Measurements from ENCODE around the gene ADAM10. TPM values are rescaled to one million over a fixed set of nuclear protein-coding genes. Genes with fewer than 3 reads are reported as not detected.

The ADAM10 gene
- total RNA-seq, 1 donor from 2014 or later = 64.9 TPM

DNA sequence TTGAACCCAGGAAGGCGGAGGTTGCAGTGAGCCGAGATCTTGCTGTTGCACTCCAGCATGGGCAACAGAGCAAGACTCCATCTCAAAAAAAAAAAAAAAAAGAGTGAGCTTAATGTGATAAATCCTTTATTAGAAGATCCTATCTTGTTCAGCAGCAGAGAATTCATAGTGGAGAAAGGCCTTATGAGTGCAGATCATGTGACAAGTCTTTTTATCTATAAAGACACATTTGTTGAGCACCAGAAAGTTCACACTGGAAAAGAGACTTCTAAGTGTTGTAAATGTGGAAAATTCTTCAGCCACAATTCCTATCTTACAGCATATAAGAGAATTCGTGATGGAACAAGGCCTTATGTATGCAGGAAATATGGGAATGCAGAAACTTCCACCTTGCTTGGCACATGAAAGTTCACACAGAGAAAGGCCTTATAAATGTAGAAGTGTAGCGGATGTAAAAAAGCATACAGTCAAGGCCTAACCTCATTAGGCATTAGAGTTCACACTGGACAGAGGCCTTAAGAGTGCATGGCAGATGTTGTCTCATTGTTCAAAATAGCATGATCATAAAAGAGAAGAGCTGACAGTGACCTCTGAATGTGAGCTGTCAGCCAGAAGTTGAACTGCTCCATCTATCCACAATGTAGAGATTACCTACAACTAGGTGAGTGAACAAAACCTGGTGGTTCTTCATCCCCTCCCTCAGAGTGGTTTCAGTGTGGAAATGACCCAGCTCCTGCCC, 16.7 kb downstream of the ADAM10 start:
- ATAC-seq = no peak
- DNase-seq (ENCODE audit: missing footprints) = no peak
- intact Hi-C loops (cut with DNase I) = no loop called here

DNA sequence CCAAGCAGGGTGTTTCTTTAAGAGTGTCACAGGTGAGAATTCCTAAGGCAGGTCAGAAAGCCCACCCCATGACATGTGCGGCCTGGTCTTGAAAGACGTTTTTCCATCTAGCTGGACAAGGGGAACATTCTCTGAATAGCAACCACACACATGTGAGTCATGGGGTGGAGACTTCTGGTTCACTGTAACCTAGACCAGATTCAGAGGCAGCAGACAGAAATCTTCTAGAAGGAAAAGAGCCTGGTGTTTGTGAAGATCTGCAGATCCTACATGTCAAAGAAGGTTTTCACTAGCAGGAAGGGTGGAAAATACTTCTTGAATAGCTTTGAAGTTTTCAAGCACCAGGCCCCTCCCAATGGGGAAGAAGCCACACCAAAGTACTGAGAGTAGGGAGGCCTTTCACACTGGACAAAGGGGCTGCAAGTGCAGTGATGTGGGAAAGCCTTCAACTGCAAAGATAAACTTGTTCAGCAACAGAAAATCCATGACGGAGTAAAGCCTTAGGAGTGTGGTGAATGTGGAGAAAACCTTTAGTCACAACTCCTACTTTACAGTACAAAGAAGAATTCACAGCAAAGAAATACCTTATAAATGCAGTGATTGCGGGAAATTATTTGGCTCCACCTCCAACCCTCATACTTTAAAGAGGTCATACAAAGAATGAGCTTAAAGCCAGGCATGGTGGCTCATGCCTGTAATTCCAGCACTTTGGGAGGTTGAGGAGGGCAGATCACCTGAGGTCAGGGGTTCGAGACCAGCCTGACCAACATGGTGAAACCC, 17.6 kb downstream of the ADAM10 start:
- ATAC-seq (peak; percentile 45), DNase-seq (ENCODE audit: missing footprints) (no peak)
- intact Hi-C loops (cut with DNase I) = no loop called here

DNA sequence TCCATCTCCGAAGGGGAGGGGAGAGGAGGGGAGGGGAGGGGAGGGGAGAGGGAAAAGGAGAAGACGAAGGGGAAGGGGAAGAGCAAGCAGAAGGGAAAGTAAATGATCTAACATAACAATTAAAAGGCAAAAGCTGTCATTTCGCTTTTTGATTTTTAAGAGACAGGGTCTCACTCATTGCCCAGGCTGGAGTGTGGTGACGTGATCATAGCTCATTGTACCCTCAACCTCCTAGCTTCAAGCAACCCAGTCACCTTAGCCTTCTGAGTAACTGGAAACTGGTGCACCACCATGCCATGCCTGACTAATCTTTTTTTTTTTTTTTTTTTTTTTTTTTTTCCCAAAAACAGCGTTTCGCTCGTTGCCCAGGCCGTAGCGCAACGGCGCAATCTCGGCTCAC, 22.6 kb downstream of the ADAM10 start:
- DNase-seq (ENCODE audit: missing footprints) = no peak
- no peak for ATAC-seq
- intact Hi-C loops (cut with DNase I) = no loop called here

DNA sequence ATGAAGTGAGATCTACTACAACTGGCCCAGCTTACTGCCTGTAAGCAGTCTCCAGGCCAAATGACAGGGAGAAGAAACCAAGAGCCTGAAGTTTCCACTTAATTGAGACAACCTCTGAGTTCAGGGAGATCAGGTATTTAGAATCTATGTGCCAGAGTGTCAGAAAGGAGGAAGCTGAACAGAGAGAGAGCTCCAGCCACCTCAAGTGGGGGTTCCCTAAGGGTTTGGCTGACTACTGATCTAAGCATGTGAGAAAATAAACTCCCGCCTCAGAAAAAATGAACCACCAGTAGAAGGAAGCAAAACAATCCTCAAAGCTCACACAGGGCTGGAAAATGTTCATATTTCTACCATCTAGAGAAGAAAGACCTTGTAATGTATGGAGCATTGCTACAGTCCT, 25.0 kb downstream of the ADAM10 start:
- intact Hi-C loops (cut with DNase I) = no loop called here
- peak; percentile 62 for ATAC-seq

DNA sequence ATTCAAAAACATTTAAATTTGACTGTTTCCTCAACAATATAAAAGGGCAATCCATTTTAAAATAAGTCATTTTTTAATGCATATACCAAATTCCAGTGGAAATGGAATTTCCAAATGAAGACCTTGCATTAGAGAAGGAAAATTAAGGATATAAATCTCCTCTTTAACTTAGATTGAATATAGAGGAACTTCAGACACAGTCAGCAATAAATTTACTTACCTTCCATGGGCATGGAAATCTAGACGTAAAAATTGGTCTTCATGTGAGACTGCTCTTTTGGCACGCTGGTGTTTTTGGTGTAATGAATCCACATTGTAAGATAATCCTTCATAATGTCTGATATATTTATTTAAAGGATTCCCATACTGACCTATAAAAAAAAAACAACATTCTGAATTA, 32.1 kb downstream of the ADAM10 start:
- ATAC-seq (no peak), DNase-seq (ENCODE audit: missing footprints) (no peak)
- intact Hi-C loops (cut with DNase I) = no loop called here

More for the DNA sequence above, 25.0 kb downstream of the ADAM10 start:
- DNase-seq (ENCODE audit: missing footprints) = no peak

DNA sequence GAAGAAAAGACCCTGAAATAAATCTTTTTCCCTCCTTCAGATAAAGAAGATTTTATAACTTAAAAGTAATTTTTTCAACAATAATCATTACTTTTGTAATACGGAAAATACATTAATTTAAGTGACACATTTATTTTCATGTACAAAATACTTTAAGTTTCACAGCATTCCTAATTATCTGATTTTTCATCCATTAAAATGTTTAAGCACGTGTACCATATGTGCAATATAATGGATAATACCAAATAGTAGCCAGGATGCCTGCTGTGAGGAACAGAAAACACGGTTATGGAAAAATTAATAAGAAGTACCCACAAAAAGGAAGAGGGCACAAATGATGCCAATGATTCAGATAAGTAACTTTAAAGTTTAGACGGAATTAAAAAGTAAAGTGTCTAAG, 33.5 kb downstream of the ADAM10 start:
- DNase-seq (ENCODE audit: missing footprints) = no peak
- intact Hi-C loops (cut with DNase I) = no loop called here
- ATAC-seq = no peak

DNA sequence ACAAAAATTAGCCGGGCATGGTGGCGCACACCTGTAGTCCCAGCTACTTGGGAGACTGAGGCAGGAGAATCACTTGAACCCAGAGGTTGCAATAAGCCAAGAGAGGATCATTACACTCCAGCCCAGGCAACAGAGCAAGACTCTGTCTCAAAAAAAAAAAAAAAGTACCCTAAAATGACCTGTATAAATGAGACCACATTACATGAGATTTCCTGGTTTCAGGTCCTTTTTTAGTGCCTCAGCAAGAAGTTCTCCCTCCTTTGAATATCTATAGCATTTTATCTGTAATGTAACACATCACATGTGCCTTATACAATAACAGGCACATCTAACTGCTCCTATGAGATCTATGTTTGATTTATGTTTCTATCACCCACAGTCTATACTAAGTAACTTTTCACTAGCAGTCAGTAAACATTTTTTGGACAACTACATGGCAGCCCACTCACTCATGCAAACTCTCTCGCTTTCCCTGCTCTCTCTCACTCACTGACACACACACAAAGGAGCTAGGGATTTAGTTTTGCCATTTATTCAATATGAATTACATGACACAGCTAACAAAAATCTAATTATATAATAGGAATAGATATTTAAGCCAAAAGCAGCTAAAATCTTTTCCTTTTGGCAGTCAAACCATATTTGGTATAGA, 34.1 kb downstream of the ADAM10 start:
- DNase-seq (ENCODE audit: missing footprints) (no peak), ATAC-seq (no peak)
- intact Hi-C loops (cut with DNase I) = no loop called here

DNA sequence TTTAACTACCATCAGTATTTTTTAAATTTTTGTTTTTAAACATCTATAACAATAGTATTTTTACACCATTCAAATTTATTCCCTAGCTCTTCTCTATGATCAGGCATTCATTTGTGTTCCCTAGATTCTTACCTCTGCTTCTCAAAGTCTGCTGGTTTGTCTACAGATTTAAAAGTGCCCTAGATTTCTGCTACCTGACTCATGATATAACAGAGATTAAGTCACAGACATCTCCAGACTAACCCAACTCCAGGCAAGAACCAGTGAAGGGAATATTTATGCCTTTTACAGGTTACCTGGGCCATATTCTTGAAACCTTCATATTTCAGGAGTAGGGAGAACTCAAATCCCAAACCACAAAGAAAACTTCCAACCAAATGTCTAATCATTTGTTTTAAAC, 38.8 kb downstream of the ADAM10 start:
- ATAC-seq = no peak
- DNase-seq (ENCODE audit: missing footprints) = no peak
- intact Hi-C loops (cut with DNase I) = no loop called here

DNA sequence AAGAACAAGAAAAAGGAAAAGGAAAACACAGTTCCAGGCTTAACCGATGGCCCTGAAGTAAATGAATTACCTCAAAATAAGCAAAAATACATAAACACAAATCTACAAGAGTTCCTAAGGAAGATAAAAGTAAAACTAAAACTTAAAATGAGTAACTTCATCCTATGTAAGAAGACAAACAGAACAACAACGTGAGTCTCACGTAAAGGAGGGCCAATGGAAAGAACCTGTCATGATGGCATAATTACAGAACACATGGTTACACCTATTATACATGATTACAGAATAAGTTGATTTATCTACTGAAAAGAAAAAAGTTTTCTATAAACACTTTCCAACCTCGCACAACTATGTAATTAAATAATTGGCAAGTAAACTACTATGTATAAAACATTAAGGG, 42.1 kb downstream of the ADAM10 start:
- ATAC-seq (no peak), DNase-seq (ENCODE audit: missing footprints) (no peak)
- intact Hi-C loops (cut with DNase I) = no loop called here

DNA sequence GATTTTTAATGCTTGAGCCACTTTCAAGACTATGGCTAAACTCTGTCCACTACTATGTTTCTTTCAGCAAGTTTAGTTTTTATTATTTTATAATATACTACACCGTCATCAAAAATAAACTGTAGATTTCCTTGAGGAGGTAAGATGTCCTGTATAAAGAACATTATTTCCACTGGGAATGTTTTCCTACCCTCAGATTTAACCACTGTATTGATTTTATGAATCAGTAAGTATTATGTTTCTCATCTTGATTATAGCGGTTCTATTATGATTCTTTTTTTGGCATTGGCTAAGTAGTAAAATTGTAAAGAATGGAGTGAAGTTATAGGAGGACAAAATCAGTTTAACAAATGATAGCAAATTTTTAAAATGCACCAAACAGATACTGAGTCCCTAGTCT, 44.4 kb downstream of the ADAM10 start:
- DNase-seq (ENCODE audit: missing footprints) = no peak
- ATAC-seq = no peak
- intact Hi-C loops (cut with DNase I) = no loop called here

DNA sequence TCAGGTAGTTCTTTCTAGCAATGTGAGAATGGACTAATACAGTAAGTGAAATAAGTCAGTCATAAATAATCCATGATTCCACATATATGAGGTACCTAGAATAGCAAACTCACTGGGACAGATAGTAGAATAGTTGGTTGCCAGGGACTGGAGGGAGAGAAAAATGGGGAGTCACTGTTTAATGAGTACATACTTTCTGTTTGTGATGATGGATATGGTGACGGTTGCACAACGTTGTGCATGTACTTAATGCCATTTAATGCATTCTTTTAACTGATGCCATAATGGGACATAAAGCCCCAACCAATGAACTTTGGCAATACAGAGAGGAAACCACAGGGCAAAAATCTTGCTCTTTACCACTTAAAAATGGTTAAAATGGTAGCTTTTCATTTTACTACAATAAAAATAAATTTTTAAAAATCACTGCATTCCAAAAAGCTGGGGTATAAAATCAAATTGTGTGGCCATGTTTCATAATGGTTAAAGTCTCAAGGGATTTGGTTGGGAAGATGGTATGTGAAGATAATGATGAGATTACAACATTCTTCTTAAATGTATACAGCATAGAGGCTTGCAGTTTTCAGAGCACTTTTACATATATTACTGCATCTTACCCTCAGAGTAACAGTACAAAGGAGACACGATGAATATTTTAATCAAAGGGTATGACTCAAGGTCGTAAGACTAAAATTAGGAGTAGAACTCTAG, 45.2 kb downstream of the ADAM10 start:
- DNase-seq (ENCODE audit: missing footprints) (no peak), ATAC-seq (no peak)
- intact Hi-C loops (cut with DNase I) = no loop called here

DNA sequence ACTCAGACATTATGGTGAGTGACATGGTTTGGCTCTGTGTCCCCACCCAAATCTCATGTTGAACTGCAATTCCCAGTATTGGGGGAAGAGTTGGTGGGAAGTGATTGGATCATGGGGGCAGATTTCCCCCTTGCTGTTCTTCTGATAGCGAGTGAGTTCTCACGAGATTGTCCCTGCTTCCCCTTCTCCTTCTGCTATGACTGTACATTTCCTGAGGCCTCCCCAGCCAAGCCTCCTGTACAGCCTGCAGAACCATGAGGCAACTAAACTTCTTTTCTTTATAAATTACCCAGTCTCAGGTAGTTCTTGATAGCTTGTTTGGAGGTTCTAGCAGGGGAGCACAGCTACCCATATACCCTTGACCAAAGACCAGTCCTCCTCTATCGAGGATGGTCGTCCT, 45.9 kb downstream of the ADAM10 start:
- DNase-seq (ENCODE audit: missing footprints) (no peak), ATAC-seq (no peak)
- intact Hi-C loops (cut with DNase I) = no loop called here

DNA sequence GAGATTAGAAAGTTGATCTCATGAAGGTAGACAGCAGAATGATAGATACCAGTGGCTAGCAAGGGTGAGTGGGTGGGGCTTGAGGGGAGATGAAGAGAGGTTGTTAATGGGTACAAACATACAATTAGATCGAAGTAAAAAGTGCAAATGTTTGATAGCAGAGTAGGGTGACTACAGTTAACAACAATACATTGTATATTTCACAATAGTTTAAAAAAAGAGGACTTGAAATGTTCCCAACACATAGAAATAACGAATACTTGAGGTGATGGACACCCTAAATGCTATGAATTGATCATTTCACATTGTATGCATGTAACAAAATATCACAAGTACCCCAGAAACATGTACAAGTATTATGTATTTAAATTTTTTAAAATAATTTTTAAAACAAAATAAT, 47.3 kb downstream of the ADAM10 start:
- ATAC-seq (no peak), DNase-seq (ENCODE audit: missing footprints) (no peak)
- intact Hi-C loops (cut with DNase I) = no loop called here

DNA sequence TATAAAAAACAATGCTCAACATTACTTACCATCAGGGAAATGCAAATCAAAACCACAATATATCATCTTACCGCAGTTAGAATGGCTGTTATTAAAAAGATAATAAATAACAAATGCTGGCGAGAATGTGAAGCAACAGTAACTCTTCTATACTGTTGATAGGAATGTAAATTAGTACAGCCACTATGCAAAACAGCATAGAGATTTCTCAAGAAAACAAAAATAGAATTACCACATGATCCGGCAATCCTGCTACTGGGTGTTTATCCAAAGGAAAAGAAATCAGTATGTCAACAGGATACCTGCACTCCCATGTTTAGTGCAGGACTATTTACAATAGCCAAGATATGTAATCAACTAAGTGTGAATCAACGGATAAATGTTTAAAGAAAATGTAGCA, 48.1 kb downstream of the ADAM10 start:
- intact Hi-C loops (cut with DNase I) = no loop called here

DNA sequence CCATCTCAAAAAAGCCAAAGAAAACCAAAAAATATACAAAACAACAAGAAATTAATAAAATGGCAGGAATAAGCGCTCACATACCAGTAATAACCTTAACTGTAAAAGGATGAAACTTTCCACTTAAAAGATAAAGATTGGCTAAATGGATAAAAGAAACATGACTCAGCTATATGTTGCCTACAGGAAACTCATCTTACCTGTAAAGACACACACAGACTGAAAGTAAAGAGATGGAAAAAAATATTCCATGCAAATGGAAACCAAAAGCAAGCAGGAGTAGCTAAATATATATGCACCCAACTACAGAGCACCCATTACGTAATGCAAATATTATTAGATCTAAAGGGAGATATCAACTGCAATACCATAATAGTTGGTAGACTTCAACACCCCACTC, 49.7 kb downstream of the ADAM10 start:
- intact Hi-C loops (cut with DNase I) = no loop called here
- no peak for ATAC-seq
- DNase-seq (ENCODE audit: missing footprints) = no peak

More for the DNA sequence above, 48.1 kb downstream of the ADAM10 start:
- ATAC-seq (no peak), DNase-seq (ENCODE audit: missing footprints) (no peak)

DNA sequence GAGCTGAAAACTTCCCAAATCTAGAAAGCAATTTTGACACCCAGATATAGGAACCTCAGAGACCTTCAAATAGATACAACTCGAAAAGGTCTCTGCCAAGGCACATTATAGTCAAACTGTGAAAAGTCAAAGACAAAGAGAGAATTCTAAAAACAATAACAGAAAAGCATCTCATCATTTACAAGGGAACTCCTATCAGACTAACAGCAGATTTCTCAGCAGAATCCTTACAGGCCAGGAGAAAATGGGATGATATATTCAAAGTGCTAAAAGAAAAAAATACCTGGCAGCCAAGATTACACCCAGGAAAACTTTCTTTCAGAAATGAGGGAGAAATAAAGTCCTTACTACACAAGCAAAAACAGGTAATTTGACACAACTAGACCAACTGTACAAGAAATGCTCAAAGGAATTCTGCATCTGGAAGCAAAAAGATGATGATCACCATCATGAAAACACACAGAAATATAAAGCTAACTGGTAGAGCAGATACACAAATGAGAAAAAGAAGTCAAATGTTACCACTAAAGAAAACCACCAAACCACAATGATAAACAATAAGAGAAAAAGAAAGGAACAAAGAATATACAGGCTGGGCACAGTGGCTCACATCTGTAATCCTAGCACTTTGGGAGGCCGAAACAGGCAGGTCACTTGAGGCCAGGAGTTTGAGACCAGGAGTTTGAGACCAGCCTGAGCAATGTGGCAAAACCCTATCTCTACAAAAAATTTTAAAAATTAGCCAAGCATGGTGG, 50.4 kb downstream of the ADAM10 start:
- ATAC-seq (no peak), DNase-seq (ENCODE audit: missing footprints) (no peak)
- intact Hi-C loops (cut with DNase I) = no loop called here

DNA sequence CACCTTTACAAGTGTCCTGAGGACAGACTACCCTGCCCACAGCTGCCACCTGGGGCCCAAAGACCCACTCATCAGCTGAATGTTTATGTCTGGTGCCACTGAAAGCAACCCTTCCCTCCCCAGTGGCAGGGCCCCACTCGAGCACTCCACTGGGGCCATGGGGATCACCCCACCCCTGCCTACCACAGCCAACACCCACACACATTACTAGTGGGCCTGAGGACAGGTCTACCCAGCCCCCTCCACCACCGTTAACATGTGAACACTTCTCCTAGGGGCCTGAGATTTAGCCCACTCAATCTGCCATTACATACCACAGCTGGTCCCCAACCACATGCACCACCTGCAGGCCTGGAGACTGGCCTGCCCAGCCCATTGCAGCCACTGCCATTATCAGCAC, 52.3 kb downstream of the ADAM10 start:
- intact Hi-C loops (cut with DNase I) = no loop called here
- DNase-seq (ENCODE audit: missing footprints) (no peak), ATAC-seq (peak; percentile 31)

DNA sequence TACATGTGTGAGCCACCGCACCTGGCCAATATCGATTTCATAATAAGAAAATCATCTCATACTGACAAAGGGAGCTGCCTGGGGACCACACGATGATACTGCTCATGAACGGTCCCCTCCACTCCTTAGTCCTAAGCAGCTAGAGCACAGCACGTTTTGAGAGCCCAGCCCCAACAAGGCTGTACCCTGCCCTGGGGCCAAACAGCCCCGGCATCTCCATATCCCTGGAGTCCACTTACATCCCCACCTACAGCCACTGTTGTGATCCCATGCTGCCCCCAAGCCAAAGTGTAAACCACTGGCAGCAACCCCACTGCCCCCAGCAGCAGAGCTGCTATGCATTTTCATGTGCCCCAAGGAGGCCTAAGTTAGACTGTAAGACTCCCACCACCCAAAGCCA, 52.8 kb downstream of the ADAM10 start:
- intact Hi-C loops (cut with DNase I) = no loop called here
- DNase-seq (ENCODE audit: missing footprints) (no peak), ATAC-seq (no peak)
